Measurements from ENCODE around the gene OR5H2.

Gene OR5H2

DNA sequence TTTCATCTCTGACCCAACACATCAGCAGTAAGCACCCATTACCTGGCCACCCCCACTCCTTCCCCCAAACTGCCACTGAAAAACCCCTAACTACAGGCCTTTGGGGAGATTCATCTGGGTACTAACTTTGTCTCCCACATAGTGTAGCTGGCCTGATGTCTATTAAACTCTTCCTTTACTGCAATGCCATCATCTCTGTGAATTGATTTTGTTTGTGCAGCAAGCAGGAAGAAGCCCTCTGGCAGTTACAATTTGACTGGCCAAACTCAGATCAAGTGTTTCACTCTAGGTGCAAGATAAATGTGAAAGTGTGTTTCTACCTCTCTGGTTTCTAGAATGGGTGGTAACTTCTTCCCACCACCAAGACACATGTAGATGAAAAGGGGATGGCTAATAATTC lies 44.6 kb downstream of the OR5H2 start:
- no peak for DNase-seq
- in situ Hi-C loops (cut with HindIII; ENCODE audit: low pct_ligation_motif_present, low pct_unique_long_range_greater_than_20kb, low sequenced_read_pairs) = no loop called here

GRCh38 chr3:98328933-98329332 lies 46.6 kb downstream of the OR5H2 start:
- in situ Hi-C loops (cut with HindIII; ENCODE audit: low pct_ligation_motif_present, low pct_unique_long_range_greater_than_20kb, low sequenced_read_pairs) = no loop called here
- DNase-seq = no peak

DNA sequence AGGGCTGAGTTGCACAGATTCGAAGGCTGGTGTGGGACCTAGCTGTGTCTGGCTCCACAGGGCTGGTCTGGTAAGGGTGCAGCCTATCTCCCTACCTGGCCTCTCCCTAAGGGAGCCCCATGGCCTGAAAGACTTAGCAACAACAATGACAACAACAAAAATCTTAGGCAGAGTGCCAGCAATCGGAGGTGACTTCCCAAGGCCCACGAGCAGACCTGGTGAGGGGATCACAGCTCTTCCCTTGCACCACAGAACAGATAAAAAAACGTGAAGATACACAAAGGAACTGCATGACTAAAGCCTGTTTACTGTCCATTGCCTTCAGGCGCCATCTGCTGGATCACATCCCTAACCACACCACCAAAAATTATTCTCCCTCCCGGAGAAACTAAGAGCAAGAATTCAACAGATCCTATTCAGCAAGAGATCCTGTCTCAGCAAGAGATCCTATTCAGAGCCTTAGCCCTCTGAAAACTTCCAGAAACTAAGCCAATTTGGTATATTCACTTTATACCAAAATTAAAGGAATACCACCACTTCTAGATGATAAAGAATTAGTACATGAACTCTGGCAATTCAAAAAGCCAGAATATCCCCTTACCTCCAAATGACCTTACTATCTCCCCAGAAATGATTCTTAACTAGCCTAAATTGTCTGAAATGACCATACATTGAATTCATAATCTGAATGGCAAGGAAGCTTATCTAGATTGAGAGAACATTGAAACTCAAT lies 47.3 kb downstream of the OR5H2 start:
- in situ Hi-C loops (cut with HindIII; ENCODE audit: low pct_ligation_motif_present, low pct_unique_long_range_greater_than_20kb, low sequenced_read_pairs) = no loop called here
- DNase-seq = peak; percentile 45

GRCh38 chr3:98331329-98331728 lies 49.0 kb downstream of the OR5H2 start:
- DNase-seq = no peak
- in situ Hi-C loops (cut with HindIII; ENCODE audit: low pct_ligation_motif_present, low pct_unique_long_range_greater_than_20kb, low sequenced_read_pairs) = no loop called here

All from ACHN (cell line).